OCI-LY7 (cell line): ENCODE measurements around the gene DMKN. TPM values are rescaled to one million over a fixed set of nuclear protein-coding genes. Genes with fewer than 3 reads are reported as not detected.

Experiments used
- BruUV-seq: library from RNA; stranded (reverse); fragments of 400-500 nt; replicated peaks from 2 replicates; lab custom pipeline; 2021; lab: Mats Ljungman, UMichigan
- CTCF ChIA-PET: fragments of 300-600 bp; sonication (Branson Sonifier 250); formaldehyde crosslinking; loops from one replicate; lab custom pipeline; 2022; ENCODE audit warnings: antibody characterized with exemption; ENCODE audit not compliant: unreplicated experiment; lab: Charles Lee
- POLR2A ChIA-PET: fragments of 300-600 bp; sonication (Branson Sonifier 250); formaldehyde crosslinking; loops from one replicate; lab custom pipeline; 2022; ENCODE audit warnings: antibody characterized with exemption; lab: Charles Lee
- DNase-seq: peaks from one replicate; pipeline ENCODE4 v3.0.0-alpha.2; 2015; ENCODE audit warnings: low spot score
- H2AFZ ChIP-seq: fragments of 200-600 bp; sonication (generic), shearing (Covaris generic); 2 replicates; pipeline ENCODE4 v1.6.1; 2014; ENCODE audit warnings: mild to moderate bottlenecking, antibody characterized with exemption, low read length, moderate library complexity
- H3K27ac ChIP-seq: fragments of 200-600 bp; sonication (generic); 2 replicates; pipeline ENCODE4 v1.5.1; 2014; ENCODE audit warnings: mixed run types, low read depth, mild to moderate bottlenecking, moderate library complexity, low read length, inconsistent platforms; ENCODE audit not compliant: poor library complexity, severe bottlenecking
- H3K36me3 ChIP-seq: fragments of 200-600 bp; sonication (generic); 2 replicates; pipeline ENCODE4 v1.6.1; 2014; ENCODE audit warnings: mild to moderate bottlenecking, antibody characterized with exemption, low read length, moderate library complexity, mixed read lengths; ENCODE audit not compliant: insufficient read depth
- H3K4me1 ChIP-seq: fragments of 200-600 bp; sonication (generic); 2 replicates; pipeline ENCODE4 v1.5.1; 2014; ENCODE audit warnings: mild to moderate bottlenecking, low read length; ENCODE audit not compliant: insufficient read depth, poor library complexity, severe bottlenecking
- H3K4me2 ChIP-seq: fragments of 200-600 bp; sonication (generic); 2 replicates; pipeline ENCODE4 v1.6.1; 2014; ENCODE audit warnings: mild to moderate bottlenecking, low read length
- H3K4me3 ChIP-seq: fragments of 200-600 bp; sonication (generic); 2 replicates; pipeline ENCODE4 v1.5.1; 2014; ENCODE audit warnings: mild to moderate bottlenecking, low read depth, low read length; ENCODE audit not compliant: poor library complexity, severe bottlenecking
- H3K79me2 ChIP-seq: fragments of 200-600 bp; sonication (generic); 2 replicates; pipeline ENCODE4 v1.6.1; 2016; ENCODE audit warnings: low read depth, mild to moderate bottlenecking, low read length, moderate library complexity, mixed read lengths; ENCODE audit not compliant: insufficient read depth
- H3K9me2 ChIP-seq: fragments of 200-600 bp; sonication (generic); 2 replicates; pipeline ENCODE4 v1.6.1; 2016; ENCODE audit warnings: mild to moderate bottlenecking, low read length, mixed read lengths; ENCODE audit not compliant: insufficient read depth
- H3K9me3 ChIP-seq: fragments of 200-600 bp; sonication (generic); 2 replicates; pipeline ENCODE4 v1.6.1; 2014; ENCODE audit warnings: mild to moderate bottlenecking, mixed run types, low read length, mixed read lengths
- H4K20me1 ChIP-seq: fragments of 200-600 bp; sonication (generic); 2 replicates; pipeline ENCODE4 v1.6.1; 2014; ENCODE audit warnings: mild to moderate bottlenecking, antibody characterized with exemption, low read length, moderate library complexity, mixed read lengths; ENCODE audit not compliant: insufficient read depth
- EZH2phosphoT487 ChIP-seq: fragments of 200-600 bp; sonication (generic); IDR thresholded peaks from 2 replicates; pipeline ENCODE4 v1.6.1; 2018; ENCODE audit warnings: low read depth, borderline replicate concordance, mild to moderate bottlenecking, mixed run types, antibody characterized with exemption, low read length, moderate library complexity, mixed read lengths
- intact Hi-C: fragments of 100-400 bp; cut with micrococcal nuclease; formaldehyde crosslinking; loops from one replicate; pipeline ENCODE4 v1.10.0; 2022; ENCODE audit not compliant: unreplicated experiment
- total RNA-seq, 2 experiments: library from RNA; depleted of rRNA in 1 of 2; stranded (reverse); fragments of >200 nt in 1 of 2; shearing (Covaris generic) in 1 of 2; gene quantifications; 2 replicates each; pipeline ENCODE4 v1.2.3, GENCODE V29; 2014 to 2022
- TF ChIP-seq, protein P1 (sequence below): fragments of 200-600 bp; sonication (generic); conservative IDR thresholded peaks from 2 replicates; pipeline ENCODE4 v1.5.1; 2014; ENCODE audit warnings: mild to moderate bottlenecking, antibody characterized with exemption, low read length, moderate library complexity, mixed read lengths

DMKN gene
- total RNA-seq, 2 experiments from 2014 or later, result not detected

DNA sequence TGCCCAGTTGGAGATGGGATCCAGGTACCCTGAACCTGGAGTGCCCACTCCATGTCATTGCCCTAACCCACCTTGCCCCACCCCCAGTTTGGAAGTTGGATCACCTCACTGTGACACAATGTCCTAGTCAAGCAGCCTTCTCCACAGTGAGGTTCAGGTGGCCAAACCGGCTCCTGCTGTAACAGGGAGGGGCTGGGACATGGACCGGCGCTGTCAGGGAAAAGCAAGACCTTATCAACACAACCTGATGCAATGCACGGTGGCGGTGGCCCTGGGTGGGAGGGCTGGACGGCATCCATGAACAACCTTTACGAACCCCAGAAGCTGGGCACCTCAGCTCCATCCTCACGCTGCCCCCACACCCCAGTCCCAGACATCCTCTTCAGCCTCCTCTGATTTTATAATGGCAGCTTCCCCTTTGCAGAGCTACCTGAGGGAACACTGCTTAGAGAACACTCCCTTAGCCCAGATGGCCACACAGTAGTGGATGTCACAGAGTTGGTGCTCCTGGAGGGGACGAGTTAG is 21.6 kb downstream of the DMKN start:
- intact Hi-C loops, result no loop called here
- Histone ChIP-seq H2AFZ (no peak overlapping the region), H3K36me3 (no peaks in the 10 kb centered on the region), H3K79me2 (no peaks in the 10 kb centered on the region), H3K9me2 (no peaks in the 10 kb centered on the region), H3K9me3 (no peaks in the 10 kb centered on the region), H3K4me1 (no peaks in the 10 kb centered on the region), H4K20me1 (no peaks in the 10 kb centered on the region), H3K27ac (no peak overlapping the region), H3K4me2 (no peak overlapping the region), H3K4me3 (no peak overlapping the region)
- BruUV-seq, result no TSS peak
- POLR2A ChIA-PET, result interaction anchor here (0.6 kb wide), 1 partner anchor 1167 kb away, joined by 3 read pairs; no protein-coding TSS in a partner anchor
- TF ChIP-seq, protein P1, sequence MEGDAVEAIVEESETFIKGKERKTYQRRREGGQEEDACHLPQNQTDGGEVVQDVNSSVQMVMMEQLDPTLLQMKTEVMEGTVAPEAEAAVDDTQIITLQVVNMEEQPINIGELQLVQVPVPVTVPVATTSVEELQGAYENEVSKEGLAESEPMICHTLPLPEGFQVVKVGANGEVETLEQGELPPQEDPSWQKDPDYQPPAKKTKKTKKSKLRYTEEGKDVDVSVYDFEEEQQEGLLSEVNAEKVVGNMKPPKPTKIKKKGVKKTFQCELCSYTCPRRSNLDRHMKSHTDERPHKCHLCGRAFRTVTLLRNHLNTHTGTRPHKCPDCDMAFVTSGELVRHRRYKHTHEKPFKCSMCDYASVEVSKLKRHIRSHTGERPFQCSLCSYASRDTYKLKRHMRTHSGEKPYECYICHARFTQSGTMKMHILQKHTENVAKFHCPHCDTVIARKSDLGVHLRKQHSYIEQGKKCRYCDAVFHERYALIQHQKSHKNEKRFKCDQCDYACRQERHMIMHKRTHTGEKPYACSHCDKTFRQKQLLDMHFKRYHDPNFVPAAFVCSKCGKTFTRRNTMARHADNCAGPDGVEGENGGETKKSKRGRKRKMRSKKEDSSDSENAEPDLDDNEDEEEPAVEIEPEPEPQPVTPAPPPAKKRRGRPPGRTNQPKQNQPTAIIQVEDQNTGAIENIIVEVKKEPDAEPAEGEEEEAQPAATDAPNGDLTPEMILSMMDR, result no peak
- TF ChIP-seq EZH2phosphoT487, result no peak
- CTCF ChIA-PET, result no interaction called here
- no peak for DNase-seq

DNA sequence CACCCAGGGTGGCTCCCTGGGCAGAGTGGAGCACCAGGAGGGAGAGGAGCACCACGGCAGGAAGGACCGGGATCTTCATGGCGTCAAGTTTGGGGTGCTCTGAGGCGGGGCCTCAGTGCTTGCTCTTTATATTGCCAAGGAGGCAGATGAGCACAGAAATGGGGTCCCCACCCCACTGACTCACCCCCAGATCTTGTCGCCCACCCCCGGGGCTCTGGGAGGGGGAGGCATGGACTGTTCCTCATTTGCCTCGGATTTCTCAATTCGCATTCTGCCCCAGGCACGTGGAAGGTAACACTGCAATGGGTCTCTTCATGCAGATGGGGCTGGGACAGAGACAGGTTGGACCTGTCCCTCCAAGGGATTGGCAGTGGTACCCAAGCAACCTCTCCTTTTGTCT is 23.1 kb downstream of the DMKN start, which contains the start of gene KRTDAP:
TSS of gene KRTDAP (minus strand) at position 101 of the 400 bp plus-strand sequence. CDS start at position 79, 22 bp downstream.
- Histone ChIP-seq H3K4me1 (no peaks in the 10 kb centered on the region), H2AFZ (no peak within 1 kb of the TSS), H3K4me2 (no peak within 1 kb of the TSS), H4K20me1 (no peaks in the 10 kb centered on the region), H3K4me3 (no peak within 1 kb of the TSS), H3K79me2 (no peaks in the 10 kb centered on the region), H3K36me3 (no peaks in the 10 kb centered on the region), H3K27ac (no peak within 1 kb of the TSS), H3K9me2 (no peaks in the 10 kb centered on the region), H3K9me3 (no peaks in the 10 kb centered on the region)
- DNase-seq, result no peak
- ChIA-PET CTCF (no interaction called here), POLR2A (interaction anchor here (0.7 kb wide), 1 partner anchor 643 kb away, joined by 4 read pairs; no protein-coding TSS in a partner anchor)
- BruUV-seq, result no TSS peak
- intact Hi-C loops, result no loop called here
- TF ChIP-seq EZH2phosphoT487, result no peak
- TF ChIP-seq, protein P1, result no peak

DNA sequence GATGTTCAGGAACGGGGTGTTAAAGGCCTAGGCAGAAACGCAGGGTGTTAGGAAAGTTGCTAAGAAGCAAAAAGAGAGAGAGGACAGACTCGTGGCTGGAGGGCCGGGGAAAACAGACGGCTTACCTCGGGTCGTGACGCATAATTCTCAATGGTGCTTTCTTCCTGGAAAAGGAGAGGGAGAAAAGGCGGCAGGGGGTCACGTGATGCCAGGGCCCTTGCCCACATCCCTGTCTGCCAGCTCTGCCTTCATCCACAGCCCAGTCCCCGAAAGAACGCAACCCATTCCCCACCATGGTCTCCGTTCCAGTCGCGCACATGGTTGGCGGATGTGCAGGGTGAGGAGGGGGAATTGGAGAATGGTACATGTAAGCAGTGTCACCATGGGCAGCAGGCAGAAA is 24.8 kb downstream of the DMKN start:
- CTCF ChIA-PET, result no interaction called here
- intact Hi-C loops, result no loop called here
- Histone ChIP-seq H3K36me3 (no peaks in the 10 kb centered on the region), H3K4me2 (no peak overlapping the region), H3K9me2 (no peaks in the 10 kb centered on the region), H3K4me3 (no peak overlapping the region), H3K4me1 (peaks cover 11% of the 10 kb centered on the region), H2AFZ (no peak overlapping the region), H4K20me1 (no peaks in the 10 kb centered on the region), H3K9me3 (no peaks in the 10 kb centered on the region), H3K27ac (no peak overlapping the region), H3K79me2 (no peaks in the 10 kb centered on the region)
- no TSS peak for BruUV-seq
- TF ChIP-seq, protein P1, result no peak
- TF ChIP-seq EZH2phosphoT487, result no peak
- POLR2A ChIA-PET, result no interaction called here
- DNase-seq, result no peak
